K562 (cell line): ENCODE results near the gene ARHGEF1. TPM values are rescaled to one million over a fixed set of nuclear protein-coding genes. Genes with fewer than 3 reads are reported as not detected.

ENCODE experiments used
- CAMTA2 ChIP-seq: fragments of 250-450 bp; sonication (Bioruptor Pico); conservative IDR thresholded peaks from 2 replicates; pipeline ENCODE4 v1.5.1; 2022
- CBFA2T3 ChIP-seq: fragments of 450-650 bp; IDR thresholded peaks from 2 replicates; pipeline ENCODE4 v1.6.1; 2017
- CHCHD3 ChIP-seq: fragments of 250-450 bp; sonication (Bioruptor Pico); IDR thresholded peaks from 2 replicates; pipeline ENCODE4 v2.1.2; 2022; ENCODE audit warnings: mild to moderate bottlenecking
- DNMT1 ChIP-seq: fragments of 450-650 bp; IDR thresholded peaks from 2 replicates; pipeline ENCODE4 v1.6.1; 2016; ENCODE audit warnings: antibody characterized with exemption, mild to moderate bottlenecking
- EZH2 ChIP-seq: IDR thresholded peaks from 2 replicates; pipeline ENCODE4 v1.6.1; 2012; ENCODE audit warnings: low read depth, mild to moderate bottlenecking, inconsistent platforms, low read length, borderline replicate concordance
- HDAC8 ChIP-seq: fragments of 450-650 bp; IDR thresholded peaks from 2 replicates; pipeline ENCODE4 v1.6.1; 2016; ENCODE audit warnings: mild to moderate bottlenecking, missing genetic modification characterization, moderate library complexity, missing compliant biosample characterization
- HMGXB4 ChIP-seq: sonication (generic); formaldehyde crosslinking; IDR thresholded peaks from 2 replicates; pipeline ENCODE4 v1.8.1; 2023; ENCODE audit warnings: mild to moderate bottlenecking, missing genetic modification reagents
- HNRNPLL ChIP-seq: fragments of 200-400 bp; formaldehyde crosslinking; IDR thresholded peaks from 2 replicates; pipeline ENCODE4 v1.6.1; 2017; ENCODE audit warnings: low read length, low read depth, mild to moderate bottlenecking; ENCODE audit not compliant: poor library complexity, severe bottlenecking
- IRF9 ChIP-seq: fragments of 450-650 bp; IDR thresholded peaks from 2 replicates; pipeline ENCODE4 v1.6.1; 2016; ENCODE audit warnings: missing biosample characterization, missing genetic modification characterization
- MXI1 ChIP-seq: IDR thresholded peaks from 2 replicates; pipeline ENCODE4 v1.6.1; 2011; ENCODE audit warnings: low read depth, mild to moderate bottlenecking, improper control_type of control experiment, low read length
- RFX5 ChIP-seq: IDR thresholded peaks from 2 replicates; pipeline ENCODE4 v1.6.1; 2011; ENCODE audit warnings: low read depth, mild to moderate bottlenecking, improper control_type of control experiment, low read length
- USF2 ChIP-seq: sonication (generic); formaldehyde crosslinking; IDR thresholded peaks from 2 replicates; pipeline ENCODE4 v1.5.0; 2020; ENCODE audit warnings: missing genetic modification reagents
- XRCC5 ChIP-seq: fragments of 200-400 bp; formaldehyde crosslinking; IDR thresholded peaks from 2 replicates; pipeline ENCODE4 v1.6.1; 2017; ENCODE audit warnings: low read depth, mild to moderate bottlenecking, low read length
- ZBTB9 ChIP-seq: fragments of 450-650 bp; formaldehyde crosslinking; IDR thresholded peaks from 2 replicates; pipeline ENCODE4 v1.4.0; 2020; ENCODE audit warnings: mild to moderate bottlenecking, moderate library complexity
- ZKSCAN8 ChIP-seq: fragments of 200-800 bp; sonication (Bioruptor generic); IDR thresholded peaks from 2 replicates; pipeline ENCODE4 v1.6.1; 2016; ENCODE audit warnings: missing genetic modification characterization, missing compliant biosample characterization
- ZNF3 ChIP-seq: fragments of 250-450 bp; sonication (Bioruptor Pico); IDR thresholded peaks from 2 replicates; pipeline ENCODE4 v1.5.0; 2021; ENCODE audit warnings: mild to moderate bottlenecking, moderate library complexity
- polyA plus RNA-seq, 8 experiments: library from polyadenylated mRNA; depleted of rRNA in 4 of 8; stranded (reverse) in 5 of 8; unstranded in 3 of 8; fragments of >200 nt; fragmentation: Nextera tagmentation in 2 of 8; fragmentation: Illumina TruSeq in 1 of 8; extraction: Ambion mirVana in 2 of 8; extraction: Trizol in 1 of 8; gene quantifications; 2 replicates each; pipeline versions ENCODE4 v1.2.1 to v1.2.3, GENCODE V29; 2011 to 2014; ENCODE audit warnings: inconsistent platforms in 1 of 8, missing spikeins in 1 of 8
- total RNA-seq, 7 experiments: library from RNA; depleted of rRNA in 6 of 7; stranded (reverse); fragments of >200 nt in 6 of 7; fragmentation: Illumina TruSeq in 2 of 7; extraction: Trizol in 2 of 7; gene quantifications; 2 replicates each; pipeline versions ENCODE4 v1.2.1 to v1.2.3, GENCODE V29; 2011 to 2021; ENCODE audit warnings: low replicate concordance in 1 of 7

The ARHGEF1 gene
- total and polyA plus RNA-seq, 9 of the 15 experiments (the other 6 are each of a cell fraction or from before 2014, with no cell fraction given), result 1.9 to 149 (median 29.8) TPM

GRCh38 chr19:41928754-41929535 lies 46.0 kb downstream of the ARHGEF1 start (continued):
- TF ChIP-seq MXI1, result 0 out of 2 replicates have a peak, but pooled peaks have one; percentile 9
- no peak for TF ChIP-seq HDAC8 (tag)
- TF ChIP-seq ZBTB9 (CRISPR knock-in tag), result no peak
- TF ChIP-seq HNRNPLL, result no peak
- TF ChIP-seq XRCC5, result no peak
- no peak for TF ChIP-seq HMGXB4 (CRISPR knock-in tag)
- no peak for TF ChIP-seq CBFA2T3
- no peak for TF ChIP-seq DNMT1
- TF ChIP-seq RFX5, result no peak
- TF ChIP-seq CHCHD3 (CRISPR knock-in tag), result no peak
- TF ChIP-seq ZNF3 (CRISPR knock-in tag), result no peak
- no peak for TF ChIP-seq EZH2
- no peak for TF ChIP-seq CAMTA2 (CRISPR knock-in tag)
- TF ChIP-seq USF2 (CRISPR knock-in tag), result no peak
- no peak for TF ChIP-seq IRF9
- no peak for TF ChIP-seq ZKSCAN8 (CRISPR knock-in tag)
